ENCODE data around the gene RETREG1.
"Not testable (repeated sequence)": the region's sequence is repeated elsewhere in the genome, so short reads cannot be mapped to it uniquely, and the experiment has no call there.

RETREG1 gene, protein sequence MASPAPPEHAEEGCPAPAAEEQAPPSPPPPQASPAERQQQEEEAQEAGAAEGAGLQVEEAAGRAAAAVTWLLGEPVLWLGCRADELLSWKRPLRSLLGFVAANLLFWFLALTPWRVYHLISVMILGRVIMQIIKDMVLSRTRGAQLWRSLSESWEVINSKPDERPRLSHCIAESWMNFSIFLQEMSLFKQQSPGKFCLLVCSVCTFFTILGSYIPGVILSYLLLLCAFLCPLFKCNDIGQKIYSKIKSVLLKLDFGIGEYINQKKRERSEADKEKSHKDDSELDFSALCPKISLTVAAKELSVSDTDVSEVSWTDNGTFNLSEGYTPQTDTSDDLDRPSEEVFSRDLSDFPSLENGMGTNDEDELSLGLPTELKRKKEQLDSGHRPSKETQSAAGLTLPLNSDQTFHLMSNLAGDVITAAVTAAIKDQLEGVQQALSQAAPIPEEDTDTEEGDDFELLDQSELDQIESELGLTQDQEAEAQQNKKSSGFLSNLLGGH

DNA sequence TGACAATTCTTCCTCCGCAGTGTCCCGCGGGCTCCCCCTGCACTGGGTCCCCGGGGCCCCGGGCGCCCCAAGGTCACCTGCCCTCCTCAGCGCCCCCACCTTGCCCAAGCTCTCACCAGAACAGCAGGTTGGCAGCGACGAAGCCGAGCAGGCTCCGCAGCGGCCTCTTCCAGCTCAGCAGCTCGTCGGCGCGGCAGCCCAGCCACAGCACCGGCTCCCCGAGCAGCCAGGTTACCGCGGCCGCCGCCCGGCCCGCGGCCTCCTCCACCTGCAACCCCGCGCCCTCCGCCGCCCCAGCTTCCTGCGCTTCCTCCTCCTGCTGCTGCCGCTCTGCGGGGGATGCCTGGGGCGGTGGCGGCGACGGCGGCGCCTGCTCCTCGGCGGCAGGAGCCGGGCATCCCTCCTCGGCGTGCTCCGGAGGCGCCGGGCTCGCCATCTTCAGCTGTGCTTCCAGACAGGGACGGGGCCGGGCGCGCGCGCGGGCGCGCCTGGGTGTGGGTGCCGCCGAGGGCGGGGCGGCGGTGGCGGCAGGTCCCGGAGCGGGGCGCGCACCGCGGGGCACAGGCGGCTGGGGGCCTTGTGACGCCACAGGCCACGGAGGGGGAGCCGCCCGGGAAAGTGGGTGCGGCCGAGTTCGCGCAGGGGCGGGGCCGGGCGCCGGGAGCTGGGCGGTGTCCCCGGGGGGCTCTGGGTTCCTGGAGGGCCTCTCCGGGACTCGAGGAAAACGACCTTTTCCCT, at the start of gene RETREG1:
Gene RETREG1, minus strand, starts transcription at position 462 of the 738 bp plus-strand sequence. Its CDS starts 26 bp downstream, at position 436.
- peak; percentile 48 for DNase-seq (ENCODE audit: low spot score)

DNA sequence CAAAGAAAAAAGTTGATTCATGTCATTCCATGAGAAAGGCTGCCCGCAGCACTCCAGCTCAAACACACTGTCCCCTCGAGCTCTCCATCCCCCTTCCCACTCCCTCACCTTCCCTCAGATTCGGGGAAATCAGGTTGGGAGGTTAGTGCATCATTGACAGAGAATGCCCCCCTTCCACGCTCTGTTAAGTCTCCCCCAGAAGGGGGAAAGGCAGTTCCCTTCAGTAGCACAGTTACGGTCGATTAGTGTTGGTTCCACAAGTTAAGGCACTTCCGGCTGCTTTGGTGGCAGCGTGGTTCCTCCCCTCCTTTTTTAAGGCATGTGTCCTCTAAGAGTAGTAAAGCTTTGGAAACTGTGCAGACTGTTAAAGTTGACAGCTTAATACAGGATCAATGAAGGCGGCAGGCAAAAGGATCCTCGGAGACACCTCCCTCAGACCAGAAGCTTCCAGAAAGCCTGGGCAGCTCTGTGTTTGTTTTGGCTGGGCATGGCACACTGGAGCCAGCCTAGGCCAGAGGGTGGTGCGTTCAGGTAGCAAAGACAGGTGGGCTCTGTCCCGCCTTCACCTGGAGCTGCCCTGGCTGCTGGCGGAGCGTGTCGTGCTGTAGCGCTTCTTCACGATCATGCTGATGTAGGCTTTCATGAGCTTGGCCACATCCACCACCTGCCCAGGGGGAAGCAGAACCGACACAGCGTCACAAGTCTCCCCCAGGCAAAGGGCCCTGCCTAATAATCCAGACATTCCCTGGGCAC, 49.5 kb upstream of the RETREG1 start:
- DNase-seq (ENCODE audit: low spot score) = no peak

DNA sequence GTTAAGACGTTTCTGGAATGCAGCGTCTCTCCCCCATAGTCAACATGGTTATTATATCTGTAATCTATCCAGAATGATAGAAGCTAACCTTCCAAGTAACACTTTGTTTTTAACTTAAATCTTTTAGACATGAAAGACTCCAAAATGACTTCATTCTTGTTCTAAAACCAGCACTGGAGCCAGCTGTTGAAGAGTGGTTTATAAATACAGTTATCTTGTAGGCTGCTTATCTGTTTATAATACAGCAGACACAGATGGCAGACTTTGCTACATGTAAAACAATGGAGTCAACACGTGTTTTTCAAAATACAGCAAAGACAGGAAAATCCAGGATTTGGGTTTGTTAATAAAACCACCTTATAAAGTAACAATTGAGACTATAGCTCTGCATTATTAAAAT, 48.8 kb upstream of the RETREG1 start:
- no peak for DNase-seq (ENCODE audit: low spot score)

DNA sequence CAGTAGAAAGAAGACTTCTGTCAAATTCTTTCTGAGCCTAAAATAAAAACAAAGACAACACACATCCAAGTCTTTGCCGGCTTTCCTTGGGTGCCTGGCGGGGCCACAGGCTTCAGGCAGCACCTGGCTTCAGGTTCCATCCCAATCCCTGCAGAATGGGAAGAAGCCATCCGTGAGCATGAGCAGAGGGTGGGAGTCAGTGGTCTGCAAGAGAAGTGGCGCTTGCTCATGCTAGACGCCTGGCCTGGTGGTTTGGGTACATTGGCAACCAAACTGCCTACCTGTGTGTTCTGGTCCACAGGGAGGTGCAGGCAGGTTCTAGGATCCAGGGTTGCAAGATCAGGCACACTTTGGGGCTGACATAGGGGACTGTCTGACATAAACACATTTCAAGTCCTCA, 47.6 kb upstream of the RETREG1 start:
- no peak for DNase-seq (ENCODE audit: low spot score)

DNA sequence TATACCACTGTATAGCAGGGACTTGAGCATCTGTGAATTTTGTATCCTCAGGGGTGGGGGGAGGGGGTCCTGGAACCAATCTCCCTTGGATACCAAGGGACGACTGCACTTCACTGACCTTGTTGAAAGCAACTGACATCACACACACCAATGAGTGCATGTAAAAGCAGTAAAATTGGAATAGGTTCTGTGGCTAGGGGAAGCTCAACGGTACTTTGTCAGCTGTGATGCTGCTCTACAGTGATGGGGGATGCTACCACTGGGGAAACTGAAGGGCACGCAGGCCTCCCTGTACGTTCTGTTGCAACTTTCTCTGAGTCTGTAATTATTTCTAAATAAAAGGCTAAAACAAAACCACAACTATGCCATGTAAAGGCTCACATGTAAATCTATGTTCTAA, 47.0 kb upstream of the RETREG1 start:
- no peak for DNase-seq (ENCODE audit: low spot score)

DNA sequence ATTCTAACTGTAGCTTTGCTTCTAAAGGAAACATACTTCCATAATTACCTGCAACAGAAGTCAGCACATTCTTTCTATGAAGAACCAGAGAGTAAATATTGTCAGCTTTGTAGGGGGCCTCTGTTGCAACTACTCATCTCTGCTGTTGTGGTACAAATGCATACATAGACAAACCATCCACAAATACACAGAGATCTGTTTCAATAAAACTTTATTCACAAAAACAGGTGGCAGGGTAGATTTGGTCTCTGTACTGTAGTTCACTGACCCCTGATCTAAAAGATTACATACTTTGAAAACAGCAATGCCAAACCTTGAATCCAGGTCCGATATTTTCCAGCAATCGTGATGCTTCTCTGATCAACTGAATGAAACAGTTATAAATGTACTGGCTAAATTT, 44.9 kb upstream of the RETREG1 start:
- DNase-seq (ENCODE audit: low spot score) = no peak

DNA sequence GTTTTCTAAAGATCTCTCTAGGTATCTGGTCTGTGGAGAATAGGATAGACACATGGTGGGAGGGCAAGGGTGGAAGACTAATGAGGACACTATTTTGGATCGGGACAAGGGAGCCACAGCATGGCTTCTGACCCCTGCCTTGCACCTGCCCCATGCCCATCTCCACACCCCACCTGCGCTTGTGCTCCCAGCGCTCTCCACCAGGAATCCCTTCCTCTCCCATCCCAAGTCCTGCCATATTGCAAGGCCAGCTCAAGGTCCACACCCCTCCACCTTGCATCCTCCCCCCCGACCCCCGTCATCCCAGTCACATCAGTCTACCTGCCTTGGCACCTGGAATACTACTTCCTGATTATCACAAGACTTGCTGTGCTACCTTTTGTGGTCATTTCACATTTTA, 44.2 kb upstream of the RETREG1 start:
- no peak for DNase-seq (ENCODE audit: low spot score)

DNA sequence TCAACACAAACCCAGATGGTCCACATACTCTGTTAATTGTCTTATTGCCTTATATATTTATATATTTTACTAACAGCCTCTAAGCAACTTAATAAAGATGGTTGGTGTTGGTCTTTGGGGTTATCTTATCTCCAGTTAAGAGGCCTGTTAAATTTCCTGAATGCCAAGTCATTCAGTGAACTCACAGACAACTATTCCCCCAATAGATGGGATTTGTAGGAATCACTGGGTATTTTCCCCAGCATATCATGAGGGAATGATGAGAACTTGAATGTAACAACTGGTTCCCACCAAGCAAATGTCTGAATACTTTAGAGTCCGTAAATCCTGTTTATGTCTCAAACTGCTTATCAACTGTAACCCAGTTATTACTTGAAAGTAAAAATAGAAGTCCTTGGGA, 42.7 kb upstream of the RETREG1 start:
- DNase-seq (ENCODE audit: low spot score) = no peak

DNA sequence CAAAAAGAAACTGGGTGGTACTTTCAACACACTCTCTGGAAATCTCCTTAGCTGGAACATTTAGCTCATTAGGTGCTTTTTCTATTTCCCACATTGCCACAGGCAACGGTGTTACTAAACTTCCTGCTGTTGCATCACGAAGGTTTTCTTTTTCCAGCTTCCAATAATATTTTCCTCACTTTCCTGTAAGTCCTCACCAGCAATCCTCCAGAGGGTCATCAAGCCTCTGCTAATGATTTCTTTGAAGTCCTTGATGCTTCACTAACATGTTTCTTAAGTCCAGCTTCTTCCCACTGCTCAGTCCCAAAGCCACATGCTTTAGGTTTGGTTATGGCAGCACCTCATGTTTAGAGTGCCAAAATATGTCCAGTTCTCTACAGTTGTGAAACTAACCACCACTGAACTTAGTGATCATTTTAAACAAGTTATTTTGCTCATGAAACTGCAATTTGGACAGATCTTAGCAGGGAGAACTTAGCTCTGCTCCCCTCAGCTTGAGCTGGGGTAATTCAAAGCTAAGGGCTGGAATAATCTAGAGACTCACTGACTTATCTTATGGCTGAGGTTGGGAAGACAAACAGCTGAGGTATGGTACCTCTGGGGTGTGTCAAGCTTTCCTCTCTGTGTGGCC, 39.9 kb upstream of the RETREG1 start:
- peak; percentile 35 for DNase-seq (ENCODE audit: low spot score)

DNA sequence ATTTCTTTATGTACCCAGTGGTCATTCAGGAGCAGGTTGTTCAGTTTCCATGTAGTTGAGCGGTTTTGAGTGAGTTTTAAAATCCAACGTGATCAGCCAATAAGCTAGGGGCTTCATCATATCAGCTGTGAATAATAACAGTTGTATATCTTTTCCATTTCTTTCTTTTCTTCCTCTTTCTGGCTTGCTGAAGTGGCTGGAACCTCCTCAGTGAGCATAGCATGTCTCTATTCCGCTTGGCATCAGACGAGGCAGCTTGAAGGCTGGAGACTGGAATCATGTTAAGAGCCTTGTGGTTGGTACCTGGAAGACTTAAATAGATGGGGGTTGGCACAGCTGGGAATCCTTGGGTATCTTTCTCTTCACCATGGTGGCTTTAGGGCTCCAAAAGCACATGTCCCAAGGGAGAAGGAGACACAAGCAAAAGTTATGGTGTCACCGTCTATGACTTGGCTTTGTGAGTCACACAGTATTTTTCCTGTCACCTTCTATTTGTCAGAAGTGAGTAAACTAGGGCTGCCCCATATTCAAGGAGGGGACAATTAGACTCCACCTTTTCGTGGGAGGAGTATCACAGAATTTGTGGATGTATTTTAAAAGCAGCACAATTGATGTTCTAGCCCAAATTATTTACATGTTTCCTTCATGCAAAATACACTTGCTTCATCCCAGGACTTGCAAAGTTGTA, 38.0 kb upstream of the RETREG1 start:
- DNase-seq (ENCODE audit: low spot score) = no peak

DNA sequence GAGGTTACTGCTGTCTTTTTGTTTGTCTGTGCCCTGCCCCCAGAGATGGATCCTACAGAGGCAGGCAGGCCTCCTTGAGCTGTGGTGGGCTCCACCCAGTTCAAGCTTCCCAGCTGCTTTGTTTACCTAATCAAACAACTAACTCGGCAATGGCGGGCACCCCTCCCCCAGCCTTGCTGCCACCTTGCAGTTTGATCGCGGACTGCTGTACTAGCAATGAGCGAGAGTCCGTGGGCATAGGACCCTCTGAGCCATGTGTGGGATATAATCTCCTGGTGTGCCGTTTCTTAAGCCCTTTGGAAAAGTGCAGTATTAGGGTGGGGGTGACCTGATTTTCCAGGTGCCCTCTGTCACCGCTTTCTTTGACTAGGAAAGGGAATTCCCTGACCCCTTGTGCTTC, 31.9 kb upstream of the RETREG1 start:
- not testable (repeated sequence) for DNase-seq (ENCODE audit: low spot score)

DNA sequence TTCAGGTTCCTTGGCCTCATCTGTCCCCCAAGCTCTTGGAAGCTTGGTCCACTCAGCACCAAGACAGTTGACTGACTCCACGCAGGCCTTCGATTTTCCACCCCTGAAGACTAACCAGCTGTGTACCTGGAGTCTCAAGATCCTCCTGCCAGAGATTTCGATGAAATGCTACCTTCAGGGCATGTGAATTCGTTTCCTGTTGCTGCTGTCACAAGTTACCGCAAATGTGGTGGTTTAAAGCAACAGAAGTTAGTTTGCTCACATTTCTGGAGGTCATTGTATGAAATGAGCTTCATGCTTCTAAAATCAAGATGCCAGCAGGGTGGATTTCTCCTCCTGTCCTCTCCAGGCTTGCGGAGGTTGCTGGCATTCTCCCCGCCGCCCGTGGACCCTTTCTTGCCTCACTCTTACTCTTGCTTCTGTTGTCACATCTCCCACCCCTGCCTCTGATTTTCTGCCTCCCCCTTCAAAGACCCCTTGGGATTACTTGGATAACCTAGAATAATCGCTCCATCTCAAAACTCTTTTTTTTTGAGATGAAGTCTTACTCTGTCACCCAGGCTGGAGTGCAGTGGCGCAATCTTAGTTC, 27.6 kb upstream of the RETREG1 start:
- DNase-seq (ENCODE audit: low spot score) = no peak

DNA sequence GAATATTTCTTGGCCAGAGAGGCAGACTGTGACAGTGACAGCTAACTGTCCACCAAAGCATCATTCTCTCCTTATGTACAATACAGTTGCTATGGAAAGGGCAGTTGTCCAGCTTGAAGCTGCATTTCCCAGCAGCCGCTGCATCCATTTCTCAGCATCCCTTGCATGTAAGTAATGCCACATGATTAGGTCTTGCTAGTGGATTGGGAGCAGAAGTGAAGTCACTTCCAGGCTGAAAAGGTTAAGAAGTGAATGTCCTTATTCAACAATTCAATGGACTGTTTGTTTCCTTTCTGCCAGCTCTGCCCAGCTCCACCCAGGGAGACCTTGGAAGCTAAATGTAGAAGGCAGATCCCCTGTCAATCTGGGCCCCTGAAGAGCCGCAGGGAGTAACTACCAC, 26.1 kb upstream of the RETREG1 start:
- no peak for DNase-seq (ENCODE audit: low spot score)

DNA sequence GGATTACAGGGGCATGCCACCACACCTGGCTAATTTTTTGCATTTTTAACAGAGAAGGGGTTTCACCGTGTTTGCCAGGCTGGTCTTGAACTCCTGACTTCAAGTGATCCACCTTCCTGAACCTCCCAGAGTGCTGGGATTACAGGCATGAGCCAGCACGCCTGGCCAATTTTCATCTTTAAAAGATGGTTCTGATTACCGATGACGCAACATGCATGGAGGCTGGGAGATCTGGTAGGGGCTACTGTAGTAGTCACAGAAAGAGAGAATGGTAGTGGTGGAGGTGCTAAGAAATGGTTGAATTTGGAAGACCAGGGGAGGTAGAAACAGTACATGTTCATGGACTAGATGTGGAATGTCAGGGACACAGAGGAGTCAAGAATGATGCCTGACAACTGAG, 22.4 kb upstream of the RETREG1 start:
- DNase-seq (ENCODE audit: low spot score) = no peak

DNA sequence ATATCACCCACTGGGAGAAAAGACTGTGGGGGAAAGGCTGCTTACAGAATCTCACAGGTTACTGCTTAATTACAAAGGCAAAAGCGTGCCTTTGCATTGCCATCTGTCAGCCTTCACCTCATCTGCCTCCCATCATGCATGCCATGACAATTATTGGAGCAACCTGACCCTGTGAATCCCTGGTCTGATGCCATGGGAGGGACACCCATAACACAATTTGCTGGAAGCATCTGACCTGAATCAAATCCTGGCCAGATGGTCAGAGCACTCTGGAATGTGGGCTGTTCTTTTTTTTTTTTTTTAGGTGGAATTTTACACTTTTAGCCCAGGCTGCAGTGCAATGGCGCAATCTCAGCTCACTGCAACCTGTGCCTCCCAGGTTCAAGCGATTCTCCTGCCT, 11.6 kb upstream of the RETREG1 start:
- DNase-seq (ENCODE audit: low spot score) = no peak

DNA sequence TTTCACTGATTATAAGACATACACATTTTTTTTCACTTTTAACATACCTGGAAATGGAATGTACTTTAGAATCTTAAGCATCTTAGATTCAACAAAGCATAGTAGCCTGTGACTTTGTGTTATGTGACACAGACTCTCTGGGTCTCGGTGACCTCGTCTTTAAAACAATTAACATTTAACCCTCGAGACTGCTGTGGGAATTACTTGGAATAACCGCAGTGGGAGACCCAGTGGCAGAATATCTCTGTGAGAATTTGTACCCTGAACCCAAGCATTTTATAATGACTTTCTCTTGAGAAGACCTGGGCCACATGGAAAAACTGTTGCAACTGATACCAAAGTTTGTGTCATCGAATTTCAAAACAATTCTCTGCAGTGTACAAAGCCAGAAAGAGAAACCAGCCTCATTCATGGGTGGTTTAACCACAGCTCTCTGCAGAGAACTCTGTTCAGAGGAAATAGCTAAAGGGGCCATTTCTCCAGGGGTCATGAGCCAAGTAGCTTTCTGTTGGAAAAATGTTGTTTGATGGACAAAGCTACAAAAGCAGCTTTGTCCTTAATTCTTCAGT, 10.0 kb upstream of the RETREG1 start:
- DNase-seq (ENCODE audit: low spot score) = no peak

DNA sequence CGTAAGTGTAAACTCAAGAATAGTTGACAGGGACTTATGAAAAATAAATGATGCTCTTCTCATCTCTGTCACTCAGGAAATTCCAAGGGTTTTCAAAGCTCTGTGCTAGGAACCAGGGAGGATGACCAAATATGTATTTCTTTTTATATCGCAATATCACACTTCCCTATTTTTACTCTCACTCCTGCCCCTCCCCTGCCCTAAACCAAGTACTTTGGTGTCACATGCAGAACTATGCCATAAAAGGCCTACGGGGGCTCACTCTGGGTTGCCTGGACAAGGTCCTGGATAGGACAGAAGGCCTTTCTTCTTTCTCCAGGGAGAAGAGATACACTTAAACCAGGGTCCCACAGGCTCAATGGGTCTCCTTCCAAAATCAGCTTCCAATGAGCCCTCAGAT, 8.3 kb upstream of the RETREG1 start:
- DNase-seq (ENCODE audit: low spot score) = no peak

DNA sequence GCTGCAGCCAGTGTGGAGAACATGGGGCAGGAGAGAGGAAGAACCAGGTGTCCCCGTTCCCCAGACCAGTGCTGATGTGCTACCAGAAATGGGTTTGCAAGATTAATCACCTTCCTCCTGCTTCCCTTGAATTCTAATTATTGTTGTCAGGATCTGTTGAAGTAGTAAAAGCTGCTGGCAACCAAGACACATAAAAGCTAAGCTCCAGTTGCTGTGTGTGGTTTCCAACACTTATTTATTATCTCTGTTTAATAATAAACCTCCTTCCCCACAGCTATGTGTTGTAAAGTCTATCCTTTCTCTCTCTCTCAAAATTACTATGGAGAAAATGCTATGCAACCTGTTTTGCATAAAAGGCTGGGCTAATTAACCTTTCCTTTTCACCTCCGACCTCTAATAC, 2.3 kb upstream of the RETREG1 start:
- no peak for DNase-seq (ENCODE audit: low spot score)

DNA sequence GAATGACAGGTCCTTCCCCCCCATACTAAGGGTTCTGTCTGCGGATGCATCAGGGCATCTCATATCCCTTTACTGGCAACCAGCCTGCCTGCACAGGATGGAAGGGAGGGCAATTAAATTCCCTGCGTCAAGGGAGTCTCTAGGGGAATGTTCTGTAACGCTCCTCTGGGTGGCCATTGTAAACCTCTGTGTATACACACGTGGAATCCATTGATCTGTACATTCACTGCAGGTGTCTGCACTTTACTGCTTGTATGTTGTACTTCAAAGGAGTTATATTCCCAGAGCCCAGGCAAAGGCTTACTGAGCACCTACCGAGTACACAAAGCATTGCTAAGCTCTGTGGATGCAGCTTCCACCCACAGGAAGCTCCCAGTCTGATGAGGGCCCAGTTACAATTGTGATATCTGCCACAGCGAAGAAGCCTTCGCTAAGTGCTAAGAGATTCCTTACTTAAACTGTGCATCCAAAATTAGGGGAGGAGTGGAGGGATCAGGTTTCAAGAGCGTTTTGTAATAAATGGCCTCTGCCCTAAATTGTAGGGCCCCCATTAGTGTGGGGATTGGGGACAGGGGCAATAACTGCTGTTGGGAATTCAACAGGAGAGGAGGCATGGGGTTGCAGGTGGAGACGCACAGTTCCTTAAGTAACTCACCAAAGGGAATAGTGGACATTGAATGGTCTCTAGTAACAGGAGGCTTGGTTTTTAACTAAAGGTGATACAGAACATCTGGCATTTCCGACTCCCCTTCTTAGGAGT, 1.5 kb upstream of the RETREG1 start:
- DNase-seq (ENCODE audit: low spot score) = no peak

All from AG08395 (cell line).